ENCODE results near the gene XAB2. TPM values are rescaled to one million over a fixed set of nuclear protein-coding genes. Genes with fewer than 3 reads are reported as not detected.

Gene XAB2
- polyA plus RNA-seq (ENCODE audit: insufficient read length in 10 of 10): 10 to 100 TPM; 18.7 to 29.6 (median 23.1) TPM
- long read RNA-seq, donor 1, partial matches to known transcripts: 0 of 3 reads
- long read RNA-seq, donor 1, other reads (novel, unspliced or antisense): 0 of 3 reads
- long read RNA-seq, donor 2, transcript XAB2-201 (19 exons, 2,667 nt): major isoform, 6 of 6 reads
- long read RNA-seq, donor 2, partial matches to known transcripts: 0 of 6 reads
- long read RNA-seq, donor 2, other reads (novel, unspliced or antisense): 0 of 6 reads
- long read RNA-seq, donor 3: 0 reads
- long read RNA-seq, donor 4, partial matches to known transcripts: 5 of 8 reads
- long read RNA-seq, donor 4, other reads (novel, unspliced or antisense): 0 of 8 reads
- long read RNA-seq, donor 5, transcript XAB2-201 (19 exons, 2,667 nt): major isoform, 6 of 6 reads
- long read RNA-seq, donor 5, partial matches to known transcripts: 0 of 6 reads
- long read RNA-seq, donor 5, other reads (novel, unspliced or antisense): 0 of 6 reads
- long read RNA-seq, donor 6, partial matches to known transcripts: 5 of 9 reads
- long read RNA-seq, donor 6, other reads (novel, unspliced or antisense): 0 of 9 reads
- long read RNA-seq, donor 7, partial matches to known transcripts: 0 of 4 reads
- long read RNA-seq, donor 7, other reads (novel, unspliced or antisense): 0 of 4 reads
- long read RNA-seq, donor 8, partial matches to known transcripts: 0 of 3 reads
- long read RNA-seq, donor 8, other reads (novel, unspliced or antisense): 0 of 3 reads
- long read RNA-seq, donor 9: 0 reads

- DNase-seq: peak; percentile 99
These were observed at the start of gene XAB2, which contains the start of gene PET100 for GRCh38 chr19:7629347-7630054. XAB2 (minus strand) TSS chr19:7629545; CDS start chr19:7629527, 18 bp downstream. PET100 (plus strand) TSS chr19:7629793; CDS start chr19:7629834, 41 bp downstream.

- no peak for DNase-seq
These were observed 48.4 kb upstream of the XAB2 start for GRCh38 chr19:7677669-7678311.

GRCh38 chr19:7676854-7677253, 47.5 kb upstream of the XAB2 start, which contains the start of gene MCEMP1:
MCEMP1 (plus strand) TSS chr19:7677090; CDS start chr19:7677121, 31 bp downstream.
- DNase-seq: no peak

- no peak for DNase-seq
These were observed 47.0 kb upstream of the XAB2 start for GRCh38 chr19:7676376-7676775.

GRCh38 chr19:7674010-7675005, 45.0 kb upstream of the XAB2 start:
- DNase-seq: peak in 2 of 3 donors; percentile 40 to 67

- DNase-seq: no peak
These were observed 43.2 kb upstream of the XAB2 start for GRCh38 chr19:7672522-7672921.

GRCh38 chr19:7670790-7671189, 41.4 kb upstream of the XAB2 start:
- DNase-seq: no peak

GRCh38 chr19:7670150-7670783, 40.9 kb upstream of the XAB2 start:
- peak in 2 of 3 donors; percentile 39 to 41 for DNase-seq

- DNase-seq: no peak
These were observed 40.3 kb upstream of the XAB2 start for GRCh38 chr19:7669641-7670040.

GRCh38 chr19:7668842-7669241, 39.5 kb upstream of the XAB2 start, which contains the start of gene RETN:
RETN (plus strand) TSS chr19:7669049; CDS start chr19:7669327, 278 bp downstream.
- DNase-seq: no peak

- DNase-seq: peak; percentile 69 to 89 (median 80)
These were observed 35.7 kb upstream of the XAB2 start for GRCh38 chr19:7665076-7665475.

GRCh38 chr19:7663706-7664105, 34.4 kb upstream of the XAB2 start:
- no peak for DNase-seq

- DNase-seq: no peak
These were observed 33.3 kb upstream of the XAB2 start for GRCh38 chr19:7662657-7663056.

- DNase-seq: no peak
These were observed 32.6 kb upstream of the XAB2 start for GRCh38 chr19:7661744-7662538.

GRCh38 chr19:7658219-7658686, 28.9 kb upstream of the XAB2 start:
- no peak for DNase-seq

GRCh38 chr19:7657131-7657751, 27.9 kb upstream of the XAB2 start:
- DNase-seq: no peak

GRCh38 chr19:7655581-7655980, 26.2 kb upstream of the XAB2 start:
- no peak for DNase-seq

GRCh38 chr19:7654401-7654800, 25.1 kb upstream of the XAB2 start:
- no peak for DNase-seq

All from muscle of back (tissue), 13 donors.